PC-9 (cell line): ENCODE measurements around the gene TUBA3E.

Source experiments
- CTCF ChIP-seq: fragments of 200-600 bp; sonication (generic); conservative IDR thresholded peaks from 2 replicates; pipeline ENCODE4 v1.6.1; 2017; ENCODE audit warnings: mixed run types, antibody characterized with exemption, mild to moderate bottlenecking, moderate library complexity
- EZH2 ChIP-seq: fragments of 200-600 bp; sonication (generic); IDR thresholded peaks from 2 replicates; pipeline ENCODE4 v1.8.0; 2017; ENCODE audit warnings: antibody characterized with exemption, low read depth

- no peak for TF ChIP-seq CTCF
- no peak for TF ChIP-seq EZH2
Observed at GRCh38 chr2:130156624-130157004, 41.6 kb downstream of the TUBA3E start.
